GM23248 (cell line): Measurements from ENCODE around the gene SRGAP2C. TPM values are rescaled to one million over a fixed set of nuclear protein-coding genes. Genes with fewer than 3 reads are reported as not detected.
"Not testable (repeated sequence)": the region's sequence is repeated elsewhere in the genome, so short reads cannot be mapped to it uniquely, and the experiment has no call there.

ENCODE experiments used
- DNase-seq: peaks from one replicate; pipeline ENCODE4 v3.0.0-alpha.2; 2015
- H2AFZ ChIP-seq: fragments of 200-600 bp; sonication (generic); 2 replicates; pipeline ENCODE4 v1.6.1; 2016; ENCODE audit warnings: antibody characterized with exemption
- H3F3A ChIP-seq: fragments of 200-600 bp; sonication (generic); 2 replicates; pipeline ENCODE4 v1.6.1; 2016; ENCODE audit warnings: mild to moderate bottlenecking, antibody characterized with exemption, mixed run types; ENCODE audit not compliant: insufficient read depth
- H3K27ac ChIP-seq: fragments of 200-600 bp; sonication (generic); 2 replicates; pipeline ENCODE4 v1.5.1; 2016; ENCODE audit warnings: mild to moderate bottlenecking
- H3K27me3 ChIP-seq: fragments of 200-600 bp; sonication (generic); replicated peaks from 2 replicates; pipeline ENCODE4 v1.6.1; 2016; ENCODE audit warnings: mild to moderate bottlenecking; ENCODE audit not compliant: insufficient read depth
- H3K36me3 ChIP-seq: fragments of 200-600 bp; sonication (generic); 2 replicates; pipeline ENCODE4 v1.6.1; 2016; ENCODE audit warnings: low read depth, mild to moderate bottlenecking
- H3K4me1 ChIP-seq: fragments of 200-600 bp; sonication (generic); 2 replicates; pipeline ENCODE4 v1.6.1; 2016; ENCODE audit warnings: mild to moderate bottlenecking; ENCODE audit not compliant: insufficient read depth
- H3K4me2 ChIP-seq: fragments of 200-600 bp; sonication (generic); one replicate; pipeline ENCODE4 v1.6.1; 2016; ENCODE audit warnings: mild to moderate bottlenecking; ENCODE audit not compliant: unreplicated experiment
- H3K4me3 ChIP-seq: fragments of 200-600 bp; sonication (generic); 2 replicates; pipeline ENCODE4 v1.5.1; 2016; ENCODE audit warnings: mild to moderate bottlenecking
- H3K79me2 ChIP-seq: fragments of 200-600 bp; sonication (generic); 2 replicates; pipeline ENCODE4 v1.6.1; 2016; ENCODE audit warnings: mild to moderate bottlenecking; ENCODE audit not compliant: insufficient read depth
- H3K9ac ChIP-seq: fragments of 200-600 bp; sonication (generic); 2 replicates; pipeline ENCODE4 v1.6.1; 2016; ENCODE audit warnings: mild to moderate bottlenecking
- H3K9me2 ChIP-seq: fragments of 200-600 bp; sonication (generic); 2 replicates; pipeline ENCODE4 v1.6.1; 2016; ENCODE audit warnings: mixed run types, mild to moderate bottlenecking, moderate library complexity; ENCODE audit not compliant: insufficient read depth
- H3K9me3 ChIP-seq: fragments of 200-600 bp; sonication (generic); one replicate; pipeline ENCODE4 v1.6.1; 2017; ENCODE audit warnings: low read depth
- H4K20me1 ChIP-seq: fragments of 200-600 bp; sonication (generic); 2 replicates; pipeline ENCODE4 v1.6.0; 2016; ENCODE audit not compliant: insufficient read depth
- WGBS, 2 experiments: methylation state at CpG; one replicate each; pipeline ENCODE4 v1.1.6; 2015 to 2017; ENCODE audit warnings: low lambda C conversion rate in 2 of 2, low coverage in 1 of 2; ENCODE audit errors: missing lambda C conversion rate in 2 of 2; 5-methylcytosine and 5-hydroxymethylcytosine counted together
- in situ Hi-C: fragments of 300-500 bp; cut with MboI; formaldehyde crosslinking; loops from 2 replicates; pipeline ENCODE4 v1.15.0; 2020
- polyA plus RNA-seq: library from polyadenylated mRNA; unstranded; fragments of >200 nt; fragmentation: Nextera tagmentation; extraction: Ambion mirVana; gene quantifications from 2 replicates; pipeline ENCODE4 v1.2.1, GENCODE V29; 2016
- total RNA-seq: library from RNA; depleted of rRNA; stranded (reverse); fragments of >200 nt; shearing (Covaris generic); gene quantifications from 2 replicates; pipeline ENCODE4 v1.2.3, GENCODE V29; 2014

SRGAP2C gene
- total and polyA plus RNA-seq, 2 experiments from 2014 or later: 15.6 to 21.5 TPM

DNA sequence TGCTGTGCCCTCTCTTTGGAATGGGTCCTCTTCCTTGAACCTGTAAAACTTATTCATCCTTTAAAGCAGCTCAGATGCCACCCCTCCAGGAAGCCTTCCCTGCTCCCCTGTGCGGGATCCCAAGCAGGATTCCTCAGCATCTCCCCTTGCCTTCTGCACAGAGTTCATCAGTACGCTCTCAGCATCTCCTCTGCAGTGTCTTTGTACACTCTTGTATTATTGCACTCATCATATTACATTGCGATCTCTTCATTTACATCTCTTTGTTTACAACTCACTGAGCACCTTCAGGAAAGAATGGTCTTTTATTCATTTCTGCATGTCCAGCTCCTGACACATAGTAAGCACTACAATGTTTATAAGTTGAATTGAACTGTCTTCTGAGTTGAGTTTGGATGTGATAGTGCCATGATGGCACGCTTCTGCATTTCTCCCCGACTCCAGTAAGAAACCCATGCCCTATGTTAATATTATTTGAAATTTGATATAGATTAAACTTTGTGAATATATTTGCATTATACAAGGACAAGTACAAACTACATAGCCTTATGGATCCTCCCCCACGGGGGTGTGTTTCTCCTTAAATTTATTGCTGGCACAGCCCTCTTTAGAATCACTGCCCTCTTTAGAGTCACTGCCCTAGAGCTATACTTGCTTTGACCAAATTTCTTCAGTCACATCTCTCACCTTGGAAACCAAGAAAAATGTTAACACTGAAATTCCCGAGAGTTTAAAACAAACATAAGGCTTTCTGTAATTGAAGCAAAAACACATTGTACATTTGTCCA, 12.5 kb downstream of the SRGAP2C start:
- H3K9ac ChIP-seq, DNase-seq, H3K36me3 ChIP-seq, H4K20me1 ChIP-seq, H3K9me3 ChIP-seq, H3K79me2 ChIP-seq, H3K4me3 ChIP-seq, H3K4me2 ChIP-seq, H3K9me2 ChIP-seq, H3K27me3 ChIP-seq, H3K4me1 ChIP-seq, H3K27ac ChIP-seq, in situ Hi-C loops, H2AFZ ChIP-seq, H3F3A ChIP-seq: not testable (repeated sequence)
- WGBS, 2 experiments: 100% methylated on average over 2 to 3 of the region's 7 CpGs

GRCh38 chr1:121199763-121200162, 15.0 kb downstream of the SRGAP2C start:
- H3K36me3 ChIP-seq, H3K4me1 ChIP-seq, H3K4me3 ChIP-seq, H3K9me2 ChIP-seq, H4K20me1 ChIP-seq, H3K27me3 ChIP-seq, H3K9me3 ChIP-seq, H3K9ac ChIP-seq, H3K27ac ChIP-seq, H3K4me2 ChIP-seq, H3K79me2 ChIP-seq, H3F3A ChIP-seq, H2AFZ ChIP-seq, in situ Hi-C loops, DNase-seq: not testable (repeated sequence)
- WGBS, 2 experiments: 100% methylated on average over 1 of the region's 3 CpGs

DNA sequence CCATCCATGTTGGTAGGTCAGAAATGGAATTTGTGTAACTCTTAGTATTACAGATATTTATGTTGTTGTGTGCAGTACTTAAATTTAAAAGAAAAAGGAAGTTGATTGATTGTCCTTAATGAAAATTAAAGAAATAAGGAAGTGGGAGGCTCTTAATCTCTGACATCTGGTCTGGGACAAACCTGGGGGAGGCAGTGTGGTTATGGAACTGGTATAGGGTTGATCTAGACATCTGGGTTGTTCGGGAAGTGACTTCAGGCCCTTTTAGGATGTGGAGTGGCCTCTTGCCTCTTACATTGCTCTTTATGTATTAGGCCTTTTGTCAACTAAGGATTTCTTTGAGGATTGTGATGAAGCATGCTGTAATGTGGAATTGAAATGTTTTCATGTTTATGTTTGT, 15.5 kb downstream of the SRGAP2C start:
- H3K9me2 ChIP-seq, H2AFZ ChIP-seq, H3K9me3 ChIP-seq, DNase-seq, H4K20me1 ChIP-seq, H3K27me3 ChIP-seq, in situ Hi-C loops, H3K9ac ChIP-seq, H3F3A ChIP-seq, H3K79me2 ChIP-seq, H3K4me1 ChIP-seq, H3K27ac ChIP-seq, H3K36me3 ChIP-seq, H3K4me3 ChIP-seq, H3K4me2 ChIP-seq: not testable (repeated sequence)
- WGBS, 2 experiments: no CpG with 5 or more reads among the region's 1 CpG

- H3K79me2 ChIP-seq, H3K4me2 ChIP-seq: not testable (repeated sequence)
- peak; percentile 0 for DNase-seq
Observed at GRCh38 chr1:121200985-121201981, 16.5 kb downstream of the SRGAP2C start.

DNA sequence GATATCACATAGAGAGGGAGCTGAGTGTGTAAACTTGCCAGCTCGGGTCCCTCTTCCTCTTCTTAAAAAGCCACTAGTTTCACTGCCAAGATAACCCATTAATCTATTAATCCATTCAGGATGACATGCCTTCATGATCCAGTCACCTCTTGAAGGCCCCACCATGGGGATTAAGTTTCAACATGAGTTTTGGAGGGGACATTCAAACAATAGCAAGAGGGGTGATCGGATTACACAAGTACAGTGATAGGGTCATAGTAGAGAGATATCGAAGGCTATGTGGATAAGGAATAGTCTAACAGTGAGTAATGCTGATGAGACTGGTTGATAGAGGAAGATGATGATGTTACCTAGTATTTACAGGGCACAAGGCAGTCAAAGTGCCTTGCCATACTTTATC, 18.2 kb downstream of the SRGAP2C start:
- in situ Hi-C loops, H3F3A ChIP-seq, H2AFZ ChIP-seq, H3K9me2 ChIP-seq, H4K20me1 ChIP-seq, H3K4me1 ChIP-seq, H3K9ac ChIP-seq, H3K4me3 ChIP-seq, H3K4me2 ChIP-seq, H3K9me3 ChIP-seq, H3K27ac ChIP-seq, H3K36me3 ChIP-seq, H3K27me3 ChIP-seq, DNase-seq, H3K79me2 ChIP-seq: not testable (repeated sequence)
- 71 to 89% methylated on average over 3 of the region's 3 CpGs for WGBS, 2 experiments

More at GRCh38 chr1:121200985-121201981, 16.5 kb downstream of the SRGAP2C start:
- H3K9me3 ChIP-seq, H3K4me1 ChIP-seq, H3K9me2 ChIP-seq, H3K36me3 ChIP-seq, H3K27me3 ChIP-seq, in situ Hi-C loops, H2AFZ ChIP-seq, H3K9ac ChIP-seq, H3K27ac ChIP-seq, H3K4me3 ChIP-seq, H3F3A ChIP-seq, H4K20me1 ChIP-seq: not testable (repeated sequence)
- 95 to 97% methylated on average over 9 of the region's 13 CpGs for WGBS, 2 experiments

DNA sequence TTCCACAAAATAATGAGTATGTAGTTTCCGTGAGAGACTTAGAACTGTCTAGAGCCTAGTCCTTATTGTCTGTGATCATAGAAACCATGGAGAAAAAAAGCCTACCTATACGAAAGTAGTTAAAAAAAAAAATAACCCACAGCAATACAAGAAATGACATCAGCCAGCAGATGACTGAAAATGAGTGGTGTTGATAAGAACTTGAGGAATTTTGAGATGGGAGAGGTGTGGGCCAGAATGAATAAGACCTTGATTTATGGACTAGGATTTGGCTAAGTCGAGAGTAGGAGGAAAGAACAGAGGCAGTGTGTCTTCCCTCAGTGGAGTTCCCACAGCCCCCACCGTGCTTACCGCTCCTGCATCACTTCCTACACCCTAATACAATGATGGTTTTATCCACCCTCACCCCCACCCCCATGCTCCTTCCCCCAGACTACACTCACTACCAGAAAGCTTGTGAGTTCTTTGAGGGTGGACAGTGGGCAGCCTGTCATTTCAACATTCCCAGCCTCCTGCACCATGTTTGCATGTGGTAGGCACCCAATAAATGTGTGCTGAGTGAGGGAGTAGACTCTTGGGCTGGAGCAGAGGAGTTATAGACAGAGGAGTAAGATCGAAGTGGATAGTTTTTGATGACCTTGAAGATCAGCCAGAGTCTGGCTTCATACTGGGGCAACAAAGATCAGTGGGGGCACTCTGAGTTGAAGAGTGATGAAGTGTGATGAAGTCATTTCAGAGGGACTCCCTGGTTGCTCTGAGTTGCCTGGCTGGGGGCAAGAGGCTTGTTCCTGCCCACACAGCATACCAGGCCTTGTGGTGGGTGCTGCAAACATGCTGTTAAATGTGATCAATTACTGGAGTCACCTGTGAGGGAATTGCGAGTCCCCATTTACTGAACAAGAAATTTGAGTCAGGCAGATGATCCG, 21.3 kb downstream of the SRGAP2C start:
- H3K36me3 ChIP-seq, H2AFZ ChIP-seq, H3K4me1 ChIP-seq, H3K9me3 ChIP-seq, H3K9ac ChIP-seq, H3K79me2 ChIP-seq, H3K27me3 ChIP-seq, H3K27ac ChIP-seq, H3K9me2 ChIP-seq, H4K20me1 ChIP-seq, H3F3A ChIP-seq, H3K4me2 ChIP-seq, in situ Hi-C loops, H3K4me3 ChIP-seq: not testable (repeated sequence)
- 91 to 94% methylated on average over 1 of the region's 8 CpGs for WGBS, 2 experiments
- peak; percentile 0 for DNase-seq

DNA sequence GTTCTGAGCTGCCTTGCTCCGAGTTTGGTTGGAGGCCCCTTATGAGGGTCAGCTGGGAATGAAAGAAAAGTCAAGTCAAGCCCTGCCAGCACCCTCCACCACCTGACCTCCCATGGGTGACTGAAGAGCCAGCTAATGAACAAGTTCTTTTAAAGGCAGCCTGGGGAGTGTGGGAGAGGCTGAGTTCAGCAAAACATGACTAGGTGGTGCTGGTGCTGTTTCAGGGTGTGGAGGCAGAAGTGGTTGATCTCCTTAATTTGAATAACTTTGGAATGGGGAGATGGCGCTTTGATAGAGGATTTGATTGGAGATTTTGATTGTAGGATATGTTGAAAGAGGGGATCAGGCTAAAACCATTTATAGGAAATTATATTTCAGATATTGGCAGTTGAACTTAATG, 22.6 kb downstream of the SRGAP2C start:
- H3K36me3 ChIP-seq, H3F3A ChIP-seq, H3K4me3 ChIP-seq, DNase-seq, H3K9me3 ChIP-seq, H2AFZ ChIP-seq, H3K27me3 ChIP-seq, H3K9ac ChIP-seq, H3K9me2 ChIP-seq, H3K79me2 ChIP-seq, in situ Hi-C loops, H3K4me1 ChIP-seq, H3K4me2 ChIP-seq, H4K20me1 ChIP-seq, H3K27ac ChIP-seq: not testable (repeated sequence)
- WGBS, 2 experiments: 65 to 79% methylated on average over 2 of the region's 2 CpGs
